ENCODE data around the gene FNDC3B.
"Not testable (repeated sequence)": the region's sequence is repeated elsewhere in the genome, so short reads cannot be mapped to it uniquely, and the experiment has no call there.

Gene FNDC3B

DNA sequence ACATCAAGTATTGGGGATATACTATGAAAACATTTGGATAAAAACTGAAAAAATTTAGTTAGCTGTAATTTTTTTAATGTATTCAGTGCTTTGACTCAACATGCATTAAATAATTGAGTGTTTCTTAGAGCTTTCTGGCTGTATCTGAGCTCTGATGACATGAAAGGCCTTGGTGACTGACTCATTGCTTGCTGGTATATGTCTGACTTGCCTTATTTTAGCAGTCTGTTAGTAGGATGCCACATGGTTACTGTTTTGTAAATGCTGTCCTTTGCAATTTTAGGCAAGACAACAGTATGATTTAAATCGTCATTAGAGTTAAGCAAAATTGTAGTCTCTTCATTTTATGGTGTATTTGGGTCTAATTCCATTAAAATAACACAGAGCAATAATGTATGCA, 209.7 kb downstream of the FNDC3B start:
- DNase-seq: no peak

DNA sequence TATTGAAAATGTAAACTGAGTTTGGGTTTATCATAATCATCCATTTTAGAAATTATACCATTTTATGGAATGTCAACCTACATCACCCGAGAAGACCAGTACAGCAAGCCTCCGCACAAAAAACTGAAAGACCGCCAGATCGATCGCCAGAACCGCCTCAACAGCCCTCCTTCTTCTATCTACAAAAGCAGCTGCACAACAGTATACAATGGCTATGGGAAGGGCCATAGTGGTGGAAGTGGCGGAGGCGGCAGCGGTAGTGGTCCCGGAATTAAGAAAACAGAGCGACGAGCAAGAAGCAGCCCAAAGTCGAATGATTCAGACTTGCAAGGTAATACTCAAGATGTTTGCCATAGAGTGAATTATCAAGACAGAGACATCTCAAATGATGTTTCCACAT, 211.8 kb downstream of the FNDC3B start:
- DNase-seq: no peak

DNA sequence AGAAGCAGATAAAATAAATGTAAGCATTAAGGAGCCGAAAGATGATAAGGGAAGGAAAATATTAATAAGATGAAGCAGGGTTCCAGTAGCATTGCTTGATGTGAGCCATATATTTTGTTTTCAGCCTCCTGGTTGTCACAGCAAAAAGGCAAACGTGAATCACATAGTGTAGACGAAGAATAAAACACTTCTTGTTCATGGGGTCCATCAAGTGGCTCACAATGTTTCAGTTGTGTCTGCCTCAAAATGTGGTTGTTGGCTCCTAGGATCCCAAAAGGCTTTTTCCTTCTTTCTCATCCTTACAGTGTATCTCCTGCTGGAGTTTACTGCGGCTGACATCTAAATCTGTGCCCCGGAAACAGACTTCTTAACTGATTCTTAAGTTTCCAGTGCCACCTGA, 213.8 kb downstream of the FNDC3B start:
- no peak for DNase-seq

DNA sequence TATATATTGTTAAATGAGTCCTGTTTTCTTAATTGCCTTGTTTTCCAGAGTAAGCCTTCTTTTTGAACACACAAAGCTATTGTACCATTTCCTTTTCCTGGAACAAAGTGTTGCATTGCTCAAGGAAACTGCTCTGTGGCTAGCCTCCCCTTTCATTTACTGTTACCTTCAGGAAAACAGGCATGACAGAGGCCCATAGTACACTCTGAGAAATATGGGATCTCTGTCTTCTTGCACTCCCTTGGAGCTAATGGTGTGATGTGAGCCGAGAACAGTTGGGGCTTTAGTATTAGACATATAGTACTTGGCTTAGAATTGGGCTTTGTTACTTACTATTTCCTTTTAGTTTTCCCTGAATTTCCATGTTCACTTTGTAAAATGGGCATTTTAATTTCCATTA, 215.2 kb downstream of the FNDC3B start:
- DNase-seq: no peak

DNA sequence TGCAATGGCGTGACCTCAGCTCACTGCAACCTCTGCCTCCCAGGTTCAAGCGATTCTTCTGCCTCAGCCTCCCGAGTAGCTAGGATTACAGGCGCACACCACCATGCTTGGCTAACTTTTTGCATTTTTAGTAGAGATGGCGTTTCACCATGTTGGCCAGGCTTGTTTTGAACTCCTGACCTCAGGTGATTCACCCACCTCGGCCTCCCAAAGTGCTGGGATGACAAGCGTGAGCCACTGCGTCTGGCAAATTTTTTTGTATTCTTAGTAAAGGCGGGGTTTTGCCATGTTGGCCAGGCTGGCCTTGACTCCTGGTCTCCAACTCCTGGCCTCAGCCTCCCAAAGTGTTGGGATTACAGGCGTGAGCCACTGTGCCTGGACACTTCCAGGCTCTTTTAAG, 215.9 kb downstream of the FNDC3B start:
- DNase-seq: not testable (repeated sequence)

DNA sequence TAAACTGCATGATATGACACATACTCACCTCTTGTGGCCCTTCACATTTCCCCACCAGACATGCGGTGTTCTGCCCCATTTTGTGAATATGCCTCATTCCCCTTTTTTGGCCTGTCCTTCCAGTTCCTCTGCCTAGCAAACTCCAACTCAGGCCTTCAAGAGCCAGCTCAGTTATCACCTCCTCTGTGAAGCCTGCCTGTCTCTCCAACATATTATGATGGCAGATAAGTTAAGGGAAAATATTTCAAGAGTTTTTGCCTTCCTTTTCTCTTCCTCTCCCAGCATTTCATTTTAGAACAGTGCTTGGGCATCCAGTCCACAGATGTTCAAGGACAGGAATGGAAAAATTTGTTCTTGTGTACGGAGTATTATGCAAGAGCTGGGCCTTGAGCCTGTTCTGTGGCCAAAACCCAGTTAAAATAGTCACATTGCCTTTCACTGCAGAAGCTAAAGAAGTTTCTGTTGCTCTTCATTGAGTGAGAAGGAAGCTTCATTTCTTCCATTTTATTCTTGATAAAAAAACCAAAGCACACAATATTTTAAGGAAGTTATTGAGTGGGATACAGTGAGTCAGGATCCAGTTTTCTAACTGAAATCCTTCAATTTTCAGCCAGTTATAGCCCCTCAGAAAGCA, 216.8 kb downstream of the FNDC3B start:
- DNase-seq: no peak

DNA sequence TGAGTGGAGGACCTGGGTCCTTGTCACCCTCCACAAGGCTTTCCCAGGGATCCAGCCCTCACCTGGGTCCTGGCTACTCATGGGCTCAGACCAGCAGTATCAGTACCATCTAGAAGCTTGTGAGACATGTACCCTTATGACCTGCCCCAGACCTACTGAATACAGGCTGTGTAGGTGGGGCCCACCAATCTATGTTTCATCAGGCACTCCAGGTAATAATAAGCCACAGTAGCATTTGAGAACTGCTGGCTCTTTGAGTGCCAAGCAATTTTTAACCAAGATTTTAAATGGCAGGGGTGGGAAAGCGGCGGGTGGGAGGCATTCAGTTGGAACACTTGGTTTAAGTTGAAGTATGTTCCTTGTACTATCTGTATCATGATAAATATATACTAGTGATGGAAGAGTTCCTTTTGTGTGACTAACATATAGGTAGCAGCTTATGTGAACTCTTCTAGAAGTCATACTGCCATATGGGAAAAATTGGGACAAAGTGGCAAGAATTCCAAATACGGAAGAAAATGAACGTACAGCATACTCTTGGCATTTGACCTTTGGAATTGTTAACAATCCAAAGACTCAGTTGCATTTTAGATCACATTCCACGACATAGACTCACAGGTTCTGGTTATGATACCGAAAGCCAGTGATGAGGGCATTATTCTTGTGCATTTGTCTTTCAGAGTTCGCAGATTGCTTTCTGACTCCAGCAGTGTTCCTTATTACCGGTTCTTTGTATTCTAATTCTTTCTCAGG, 218.4 kb downstream of the FNDC3B start:
- no peak for DNase-seq

DNA sequence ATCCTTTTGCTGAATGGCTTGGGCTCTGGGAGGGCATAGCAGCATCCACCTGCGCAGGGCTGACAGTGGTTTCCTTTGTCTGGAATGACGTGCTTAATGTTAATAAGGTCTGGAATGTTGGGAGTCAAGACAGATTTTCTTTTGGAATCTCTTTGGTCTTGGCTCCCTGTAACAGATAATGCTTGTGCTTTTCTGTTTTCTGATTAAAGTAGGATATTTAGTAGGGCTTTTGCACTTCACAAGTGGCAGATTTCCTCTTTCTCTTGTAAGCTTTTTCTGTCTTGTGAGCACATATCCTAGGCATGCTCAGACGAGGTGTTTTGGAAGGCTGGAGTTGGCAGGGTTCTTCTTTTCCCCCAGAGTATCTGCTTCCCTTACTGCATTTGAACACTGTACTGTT, 219.2 kb downstream of the FNDC3B start:
- no peak for DNase-seq

DNA sequence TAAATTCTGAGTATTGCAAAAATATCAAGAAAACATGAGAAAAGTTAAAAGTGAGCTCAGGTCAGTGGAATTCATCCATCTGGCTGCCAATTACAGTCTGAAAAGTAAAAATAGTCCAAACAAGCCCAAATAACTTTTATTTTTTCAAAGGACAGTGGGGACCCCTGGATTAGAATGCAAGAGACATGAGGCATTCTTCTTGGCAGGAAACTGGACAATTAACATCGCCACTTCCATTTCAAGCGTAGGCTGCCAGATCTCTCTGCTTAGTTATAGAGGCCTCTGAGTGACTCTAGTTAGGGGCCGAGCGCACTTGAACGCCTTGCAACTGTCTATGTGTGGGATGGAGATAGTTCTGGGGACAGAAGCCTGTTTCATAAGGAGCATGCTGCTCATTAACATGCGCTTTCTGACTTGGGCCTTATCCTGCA, 219.7 kb downstream of the FNDC3B start:
- no peak for DNase-seq

DNA sequence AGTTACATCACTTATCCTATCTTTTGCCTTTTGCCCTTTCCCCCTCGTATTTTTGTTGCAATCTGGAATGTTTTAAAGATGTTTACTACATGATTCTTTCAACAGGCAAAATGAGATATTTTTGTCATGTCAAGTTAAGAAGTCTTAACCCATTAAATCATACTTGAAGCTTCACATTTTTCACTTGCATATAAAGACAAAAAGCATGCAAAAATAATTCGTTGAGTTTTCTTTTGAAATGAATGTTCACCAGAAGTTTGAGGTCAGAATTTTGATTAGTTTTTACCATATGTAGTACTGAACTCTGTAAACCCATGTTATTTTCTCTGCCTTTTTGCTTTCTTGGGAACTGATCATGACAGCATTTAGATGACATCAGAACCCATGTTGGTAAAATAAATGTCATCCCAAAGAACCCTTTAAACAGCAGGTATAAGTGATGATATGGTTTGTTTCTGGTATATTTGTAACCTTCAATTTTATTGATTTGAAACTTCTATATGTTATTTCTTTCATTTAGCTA, 220.4 kb downstream of the FNDC3B start:
- DNase-seq: no peak

DNA sequence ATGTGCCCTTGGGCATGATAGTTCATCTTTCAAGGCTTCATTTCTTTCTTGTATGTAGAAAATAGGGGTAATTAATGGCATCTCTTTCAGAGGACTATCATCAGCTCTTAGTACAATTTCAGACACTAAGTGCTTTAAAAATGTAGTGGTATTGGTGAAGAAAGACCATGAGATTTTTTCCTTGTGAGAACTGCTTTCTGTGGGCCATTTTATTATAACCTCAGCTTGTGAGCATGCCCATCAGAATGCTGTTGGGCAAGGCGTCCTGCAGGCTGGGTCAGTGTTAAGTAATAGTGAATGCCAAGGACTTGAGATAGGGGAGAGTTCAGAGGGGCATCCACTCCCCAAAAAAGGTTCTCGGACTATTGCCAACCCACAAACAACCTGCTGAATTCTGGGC, 221.0 kb downstream of the FNDC3B start:
- DNase-seq: no peak

DNA sequence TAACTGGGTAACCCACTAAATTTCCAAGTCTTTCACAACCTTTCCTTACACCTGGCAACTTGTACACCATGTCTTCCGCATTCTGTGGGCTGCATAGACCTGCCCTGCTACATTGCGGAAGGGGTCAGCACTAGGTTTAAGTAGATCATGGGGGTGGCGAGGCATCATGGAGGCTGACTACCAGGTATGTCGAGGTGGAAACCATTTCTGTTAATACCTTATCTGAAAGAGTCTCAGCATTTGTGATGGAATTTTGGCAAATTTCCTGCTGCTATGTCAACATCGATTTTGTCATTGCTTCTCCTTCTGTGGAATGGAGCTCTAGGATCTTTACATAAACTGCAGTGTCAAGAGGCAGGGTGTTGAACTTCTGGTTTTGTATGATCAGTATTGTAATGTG, 221.7 kb downstream of the FNDC3B start:
- DNase-seq: no peak

DNA sequence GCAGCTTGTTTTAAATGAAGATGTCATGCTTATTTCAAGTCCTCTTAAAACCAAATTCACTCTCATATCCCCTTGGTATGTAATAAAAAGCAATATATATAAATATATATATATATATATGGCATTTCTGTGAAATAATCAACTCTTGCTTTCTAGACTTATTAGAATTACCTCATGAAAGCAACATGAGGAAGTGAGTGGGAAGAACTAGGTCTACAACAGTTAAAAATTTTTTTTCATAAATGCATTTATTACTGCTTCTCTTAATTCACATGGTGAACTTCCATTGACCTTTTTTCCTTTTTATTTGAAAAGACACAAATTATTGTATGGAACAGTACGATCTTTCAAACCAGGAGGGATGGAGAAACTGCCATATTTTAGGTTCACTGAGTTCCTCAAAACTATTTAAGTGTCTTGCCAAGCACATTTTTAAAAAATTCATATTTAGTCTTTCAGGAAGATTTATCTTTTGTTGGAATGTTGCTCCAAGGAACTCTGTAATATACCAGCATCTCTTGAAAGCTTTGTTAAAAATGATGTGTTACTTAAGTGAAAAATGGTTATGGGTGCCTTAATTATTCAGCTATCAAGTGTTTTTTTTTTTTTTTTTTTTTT, 223.7 kb downstream of the FNDC3B start:
- no peak for DNase-seq

DNA sequence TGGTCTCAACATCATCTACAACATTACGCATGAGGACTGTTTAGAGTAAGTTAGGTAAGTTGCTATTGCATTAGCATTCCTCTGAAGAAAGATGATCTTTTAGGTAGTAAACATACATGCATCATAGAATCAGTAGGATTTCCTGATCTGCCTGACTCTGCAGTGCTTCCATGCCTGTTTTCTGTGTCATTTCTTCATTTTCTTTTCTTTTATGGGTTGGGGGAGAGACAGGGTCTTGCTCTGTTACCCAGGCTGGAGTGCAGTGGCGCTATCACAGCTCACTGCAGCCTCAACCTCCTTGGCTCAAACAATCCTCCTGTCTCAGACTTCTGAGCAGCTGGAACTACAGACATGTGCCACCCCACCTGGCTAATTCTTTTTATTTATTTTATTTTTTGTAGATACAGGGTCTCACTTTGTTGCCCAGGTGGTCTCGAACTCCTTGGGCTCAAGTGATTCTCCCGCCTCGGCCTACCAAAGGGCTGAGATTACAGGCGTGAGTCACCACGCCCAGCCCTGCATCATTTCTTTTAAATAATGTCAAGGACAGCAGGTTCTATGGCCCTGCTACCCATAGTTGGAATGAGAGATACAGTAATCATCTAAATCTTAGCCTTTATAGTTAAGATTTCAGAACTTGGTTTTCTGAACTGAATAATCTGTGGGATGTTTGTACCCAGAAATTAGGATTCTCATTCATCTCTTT, 224.6 kb downstream of the FNDC3B start:
- no peak for DNase-seq

DNA sequence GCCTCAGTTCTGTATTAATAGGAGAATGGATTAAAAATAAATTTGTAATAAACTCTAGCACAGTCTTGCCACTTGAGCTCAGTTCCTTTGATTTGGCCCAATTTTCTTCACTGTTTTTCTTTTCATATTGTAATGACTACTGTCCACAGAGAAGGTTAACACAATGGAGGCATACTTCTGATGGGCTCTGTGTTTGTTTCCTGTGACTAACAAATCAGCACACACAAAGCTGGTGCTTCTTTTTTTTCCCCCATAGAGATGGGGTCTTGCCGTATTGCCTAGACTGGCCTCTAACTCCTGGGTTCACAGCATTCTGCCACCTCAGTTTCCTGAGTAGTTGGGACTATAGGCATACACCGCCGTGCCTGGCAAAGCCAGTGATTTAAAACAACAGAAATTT, 226.7 kb downstream of the FNDC3B start:
- DNase-seq: no peak

DNA sequence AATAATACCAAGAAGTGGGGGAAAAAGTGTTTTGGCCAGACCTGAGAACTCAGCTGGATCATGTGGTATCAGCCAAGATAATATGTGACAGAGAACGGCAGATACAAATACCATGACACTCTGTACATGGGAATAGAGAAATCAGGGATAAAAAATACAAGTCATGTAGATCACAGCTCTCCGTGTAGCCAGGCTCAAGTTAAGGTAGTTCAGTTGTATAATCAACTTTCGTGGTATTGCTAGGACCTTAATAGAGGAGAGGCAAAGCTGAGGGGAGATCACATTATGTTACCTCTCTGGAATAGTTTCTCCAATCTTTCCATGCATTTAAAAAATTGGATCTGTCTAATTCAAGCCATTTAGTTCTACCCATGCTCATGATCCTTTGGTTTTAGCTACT, 229.0 kb downstream of the FNDC3B start:
- no peak for DNase-seq

DNA sequence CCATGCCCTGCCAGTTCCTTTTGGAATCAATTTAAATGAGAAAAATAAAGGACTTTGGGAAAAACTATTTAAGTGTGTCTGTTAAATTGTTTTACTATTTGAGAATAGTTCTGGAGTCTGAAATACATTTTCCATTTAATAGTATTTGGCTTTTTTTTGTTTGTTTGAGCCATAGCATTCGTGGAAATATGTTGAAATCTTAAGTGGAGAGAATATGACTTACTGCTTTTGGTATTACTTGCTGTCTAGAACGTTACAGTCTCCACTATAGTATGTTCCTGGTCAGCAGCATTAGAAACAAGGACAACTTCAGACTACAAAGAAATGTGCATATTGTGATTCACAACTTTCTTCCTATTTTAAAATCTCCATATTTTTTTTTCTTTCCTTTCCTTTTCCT, 229.5 kb downstream of the FNDC3B start:
- DNase-seq: no peak

DNA sequence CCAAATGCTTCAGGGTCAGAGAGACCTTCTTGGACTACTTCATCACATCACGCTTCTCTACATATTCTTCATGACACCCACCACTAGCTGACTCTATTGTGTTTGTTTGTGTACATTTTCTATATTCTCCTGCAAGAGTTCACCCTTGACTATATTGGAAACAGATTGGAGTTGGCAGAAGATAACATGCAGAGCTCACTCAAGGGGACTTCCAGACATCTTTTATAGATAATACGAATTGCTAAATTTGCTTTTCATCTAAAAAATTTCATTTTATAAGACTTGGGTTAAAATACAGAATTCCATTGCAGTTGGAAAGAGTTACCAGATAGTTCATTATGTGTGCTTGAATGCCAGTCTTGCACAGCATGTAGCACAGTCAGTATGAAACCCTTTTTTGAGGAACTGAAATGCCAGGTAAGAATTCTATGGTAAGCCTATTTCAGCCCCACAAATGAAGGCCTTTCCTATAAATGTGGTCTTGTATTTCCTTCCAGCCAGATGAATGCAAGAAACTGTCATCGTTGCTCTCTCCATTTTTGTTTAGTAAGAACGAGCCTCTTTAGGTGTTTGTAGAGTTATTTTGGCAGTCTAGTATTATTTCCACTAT, 231.3 kb downstream of the FNDC3B start:
- DNase-seq: no peak

DNA sequence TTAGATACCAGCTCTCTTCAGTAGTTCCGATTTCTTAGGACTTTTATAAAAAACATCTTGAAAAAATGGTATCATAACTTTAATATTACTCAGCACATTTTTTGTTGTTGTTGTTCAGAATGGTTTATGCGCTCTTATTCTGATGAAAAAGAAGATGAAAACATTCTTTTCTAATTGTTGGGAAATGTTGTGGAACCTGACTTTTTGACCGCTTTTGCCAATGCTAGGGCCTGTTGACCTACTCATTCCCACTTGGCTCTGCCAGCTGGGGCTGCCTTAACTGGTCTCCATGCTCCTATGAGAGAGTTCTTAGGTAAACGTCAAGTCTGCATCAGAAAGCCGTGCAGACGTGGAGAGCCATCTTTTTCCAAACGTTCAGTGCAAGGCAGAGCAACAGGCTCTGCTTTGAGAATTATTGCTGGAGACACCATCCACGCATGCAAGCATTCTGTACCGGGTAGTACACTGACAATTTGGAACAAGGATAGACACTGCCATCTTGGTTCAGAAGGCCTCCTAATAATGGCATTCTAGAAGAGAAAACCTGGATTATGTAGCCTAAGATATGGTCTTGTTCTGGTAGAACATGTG, 232.1 kb downstream of the FNDC3B start:
- DNase-seq: no peak

DNA sequence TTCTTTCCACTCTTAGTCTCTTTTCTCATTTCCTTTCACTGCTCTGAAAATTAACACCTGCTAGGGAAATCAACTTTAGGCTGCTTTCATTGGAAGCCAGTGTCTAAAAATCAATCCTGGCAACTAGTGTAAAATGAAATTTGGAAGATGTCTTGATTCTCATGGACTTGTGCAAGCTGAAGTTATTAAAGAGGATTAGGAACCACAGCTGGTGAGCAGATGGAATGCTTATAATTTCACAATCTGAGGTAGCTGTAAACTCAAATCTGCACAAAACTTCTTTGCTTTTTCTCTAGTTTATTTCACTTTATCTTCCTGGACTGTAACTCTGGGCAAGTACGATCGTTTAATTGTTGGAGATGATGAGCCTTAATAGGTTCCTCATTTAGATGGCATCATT, 233.3 kb downstream of the FNDC3B start:
- no peak for DNase-seq

DNA sequence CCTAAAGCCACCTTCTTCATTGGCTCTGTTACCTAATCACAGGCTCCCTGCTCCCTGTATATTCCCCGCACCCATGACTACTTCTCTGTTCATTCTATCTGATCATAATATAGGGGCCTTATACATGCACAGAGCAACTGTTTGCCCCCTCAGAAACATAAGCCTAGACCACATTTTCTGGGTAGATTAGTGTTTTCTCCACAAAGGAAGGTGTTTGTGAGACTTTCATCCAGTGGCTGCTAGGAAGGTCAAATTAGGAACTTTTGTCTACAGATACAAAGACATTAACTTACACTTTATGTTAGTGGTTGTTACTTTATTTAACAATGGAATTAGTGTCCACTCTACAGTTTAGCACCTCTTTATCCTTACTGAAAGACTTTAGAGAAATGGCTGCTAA, 234.0 kb downstream of the FNDC3B start:
- DNase-seq: no peak

DNA sequence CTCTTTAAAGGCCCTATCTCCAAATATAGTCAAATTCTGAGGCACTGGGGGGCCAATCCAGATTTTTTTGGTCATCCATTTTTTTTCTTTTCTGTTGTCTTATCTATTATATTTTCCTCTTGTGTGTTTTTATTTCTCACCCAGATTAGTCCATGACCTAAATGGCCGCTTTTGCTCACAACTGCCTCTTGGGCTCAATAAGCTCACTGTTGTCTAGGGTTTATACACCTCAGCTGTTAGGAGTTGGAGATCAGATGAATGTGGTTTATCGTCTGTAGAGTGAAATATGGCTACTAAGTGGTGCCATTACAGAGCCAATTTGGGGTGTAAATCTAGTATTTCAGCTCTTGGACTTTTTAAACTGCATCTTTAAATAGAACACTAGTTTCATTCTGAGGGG, 235.5 kb downstream of the FNDC3B start:
- DNase-seq: no peak

DNA sequence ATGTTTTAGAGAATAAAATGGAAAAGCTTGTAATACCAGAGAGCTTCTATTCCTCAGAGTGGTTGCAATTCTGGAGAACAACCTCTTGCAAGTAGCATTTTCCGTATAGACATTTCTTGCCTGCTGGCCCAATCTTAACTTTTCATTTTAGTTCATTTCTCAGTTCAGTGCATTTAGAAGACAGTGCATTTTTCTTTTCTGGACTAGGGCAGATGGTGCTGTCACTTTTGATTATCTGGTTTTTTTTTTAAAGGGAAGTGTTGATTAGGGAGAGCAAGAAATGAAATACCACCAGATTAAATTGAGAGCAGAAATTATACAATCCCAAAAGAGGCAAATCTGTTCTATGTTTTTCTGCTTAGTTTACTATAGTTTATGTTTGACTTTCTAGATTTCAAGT, 236.2 kb downstream of the FNDC3B start:
- no peak for DNase-seq

Measured in activated CD8-positive, alpha-beta memory T cell treated with anti-CD3 and anti-CD28 coated beads for 24 hours (primary cell).